ENCODE results near the gene CPEB4.

GRCh38 chr5:173882632-173883031 is 5.5 kb upstream of the CPEB4 start:
- TF ChIP-seq, protein P1, sequence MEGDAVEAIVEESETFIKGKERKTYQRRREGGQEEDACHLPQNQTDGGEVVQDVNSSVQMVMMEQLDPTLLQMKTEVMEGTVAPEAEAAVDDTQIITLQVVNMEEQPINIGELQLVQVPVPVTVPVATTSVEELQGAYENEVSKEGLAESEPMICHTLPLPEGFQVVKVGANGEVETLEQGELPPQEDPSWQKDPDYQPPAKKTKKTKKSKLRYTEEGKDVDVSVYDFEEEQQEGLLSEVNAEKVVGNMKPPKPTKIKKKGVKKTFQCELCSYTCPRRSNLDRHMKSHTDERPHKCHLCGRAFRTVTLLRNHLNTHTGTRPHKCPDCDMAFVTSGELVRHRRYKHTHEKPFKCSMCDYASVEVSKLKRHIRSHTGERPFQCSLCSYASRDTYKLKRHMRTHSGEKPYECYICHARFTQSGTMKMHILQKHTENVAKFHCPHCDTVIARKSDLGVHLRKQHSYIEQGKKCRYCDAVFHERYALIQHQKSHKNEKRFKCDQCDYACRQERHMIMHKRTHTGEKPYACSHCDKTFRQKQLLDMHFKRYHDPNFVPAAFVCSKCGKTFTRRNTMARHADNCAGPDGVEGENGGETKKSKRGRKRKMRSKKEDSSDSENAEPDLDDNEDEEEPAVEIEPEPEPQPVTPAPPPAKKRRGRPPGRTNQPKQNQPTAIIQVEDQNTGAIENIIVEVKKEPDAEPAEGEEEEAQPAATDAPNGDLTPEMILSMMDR (IDR thresholded peaks at IDR 0.05; ENCODE audit: low read depth, low read length, missing input control) = no peak
- TF ChIP-seq YY1 (IDR thresholded peaks at IDR 0.05) (no peak), EGR1 (IDR thresholded peaks at IDR 0.05; ENCODE audit: low read depth in 2 of 2) (no peak), FOXA1 (IDR thresholded peaks at IDR 0.05) (no peak), RAD21 (IDR thresholded peaks at IDR 0.05) (no peak), GABPA (IDR thresholded peaks at IDR 0.05 in 1 of 2, conservative IDR thresholded peaks at IDR 0.05 in 1 of 2) (no peak), ATF3 (IDR thresholded peaks at IDR 0.05) (no peak)
- TF ChIP-seq, protein P2, sequence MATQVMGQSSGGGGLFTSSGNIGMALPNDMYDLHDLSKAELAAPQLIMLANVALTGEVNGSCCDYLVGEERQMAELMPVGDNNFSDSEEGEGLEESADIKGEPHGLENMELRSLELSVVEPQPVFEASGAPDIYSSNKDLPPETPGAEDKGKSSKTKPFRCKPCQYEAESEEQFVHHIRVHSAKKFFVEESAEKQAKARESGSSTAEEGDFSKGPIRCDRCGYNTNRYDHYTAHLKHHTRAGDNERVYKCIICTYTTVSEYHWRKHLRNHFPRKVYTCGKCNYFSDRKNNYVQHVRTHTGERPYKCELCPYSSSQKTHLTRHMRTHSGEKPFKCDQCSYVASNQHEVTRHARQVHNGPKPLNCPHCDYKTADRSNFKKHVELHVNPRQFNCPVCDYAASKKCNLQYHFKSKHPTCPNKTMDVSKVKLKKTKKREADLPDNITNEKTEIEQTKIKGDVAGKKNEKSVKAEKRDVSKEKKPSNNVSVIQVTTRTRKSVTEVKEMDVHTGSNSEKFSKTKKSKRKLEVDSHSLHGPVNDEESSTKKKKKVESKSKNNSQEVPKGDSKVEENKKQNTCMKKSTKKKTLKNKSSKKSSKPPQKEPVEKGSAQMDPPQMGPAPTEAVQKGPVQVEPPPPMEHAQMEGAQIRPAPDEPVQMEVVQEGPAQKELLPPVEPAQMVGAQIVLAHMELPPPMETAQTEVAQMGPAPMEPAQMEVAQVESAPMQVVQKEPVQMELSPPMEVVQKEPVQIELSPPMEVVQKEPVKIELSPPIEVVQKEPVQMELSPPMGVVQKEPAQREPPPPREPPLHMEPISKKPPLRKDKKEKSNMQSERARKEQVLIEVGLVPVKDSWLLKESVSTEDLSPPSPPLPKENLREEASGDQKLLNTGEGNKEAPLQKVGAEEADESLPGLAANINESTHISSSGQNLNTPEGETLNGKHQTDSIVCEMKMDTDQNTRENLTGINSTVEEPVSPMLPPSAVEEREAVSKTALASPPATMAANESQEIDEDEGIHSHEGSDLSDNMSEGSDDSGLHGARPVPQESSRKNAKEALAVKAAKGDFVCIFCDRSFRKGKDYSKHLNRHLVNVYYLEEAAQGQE (IDR thresholded peaks at IDR 0.05) = no peak
- TF ChIP-seq, protein P3, sequence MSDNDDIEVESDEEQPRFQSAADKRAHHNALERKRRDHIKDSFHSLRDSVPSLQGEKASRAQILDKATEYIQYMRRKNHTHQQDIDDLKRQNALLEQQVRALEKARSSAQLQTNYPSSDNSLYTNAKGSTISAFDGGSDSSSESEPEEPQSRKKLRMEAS (IDR thresholded peaks at IDR 0.05) = no peak
